Activated CD4-positive, alpha-beta T cell treated with anti-CD3 and anti-CD28 coated beads, Interleukin-2, amount 50 U/mL, for 24 hours (primary cell): ENCODE results near the gene IFI35.

ENCODE experiments used
- DNase-seq, 2 donors: peaks; one replicate each; pipeline ENCODE4 v3.0.0-alpha.2; 2020; ENCODE audit warnings: low read depth in 1 of 2, low spot score in 1 of 2

Gene IFI35

DNA sequence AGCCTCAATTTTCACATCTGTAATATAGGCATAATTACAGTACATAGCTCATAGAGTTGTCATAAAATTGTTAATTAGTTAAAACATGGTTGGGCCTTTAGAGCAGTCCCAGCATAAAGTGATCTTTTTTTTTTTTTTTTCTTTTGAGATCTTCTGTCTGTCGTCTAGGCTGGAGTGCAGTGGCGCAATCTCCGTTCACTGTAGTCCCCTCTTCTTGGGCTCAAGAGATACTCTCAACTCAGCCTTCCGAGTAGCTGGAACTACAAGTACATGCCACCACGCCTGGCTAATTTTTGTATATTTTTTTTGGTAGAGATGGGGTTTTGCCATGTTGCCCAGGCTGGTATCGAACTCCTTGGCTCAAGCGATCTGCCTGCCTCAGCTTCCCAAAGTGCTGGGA, 49.5 kb downstream of the IFI35 start:
- DNase-seq = no peak

DNA sequence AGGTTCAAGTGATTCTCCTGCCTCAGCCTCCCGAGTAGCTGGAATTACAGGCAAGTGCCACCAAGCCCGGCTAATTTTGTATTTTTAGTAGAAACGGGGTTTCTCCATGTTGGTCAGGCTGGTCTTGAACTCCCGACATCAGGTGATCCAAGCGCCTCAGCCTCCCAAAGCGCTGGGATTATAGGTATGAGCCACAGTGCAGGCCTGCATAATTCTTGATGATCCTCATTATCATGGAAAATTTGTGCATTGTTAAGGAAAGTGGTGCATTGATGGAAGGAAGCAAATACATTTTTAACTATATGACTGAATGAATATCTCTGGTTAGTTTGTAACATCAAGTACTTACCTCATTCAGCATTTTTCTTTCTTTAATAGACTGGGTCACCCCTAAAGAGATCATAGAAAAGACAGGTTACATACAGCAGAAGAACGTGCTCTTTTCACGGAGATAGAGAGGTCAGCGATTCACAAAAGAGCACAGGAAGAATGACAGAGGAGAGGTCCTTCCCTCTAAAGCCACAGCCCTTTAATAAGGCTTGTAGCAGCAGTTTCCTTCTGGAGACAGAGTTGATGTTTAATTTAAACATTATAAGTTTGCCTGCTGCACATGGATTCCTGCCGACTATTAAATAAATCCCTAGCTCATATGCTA, 56.5 kb downstream of the IFI35 start:
- DNase-seq = no peak
